A673 (cell line): ENCODE results near the gene DCC. TPM values are rescaled to one million over a fixed set of nuclear protein-coding genes. Genes with fewer than 3 reads are reported as not detected.

Experiments used
- BruUV-seq: library from RNA; stranded (reverse); fragments of 400-500 nt; replicated peaks from 2 replicates; lab custom pipeline; 2021; lab: Mats Ljungman, UMichigan
- CTCF ChIA-PET: fragments of 300-600 bp; sonication (Branson Sonifier 250); formaldehyde crosslinking; loops from one replicate; lab custom pipeline; 2022; ENCODE audit warnings: antibody characterized with exemption; lab: Charles Lee
- POLR2A ChIA-PET: fragments of 300-600 bp; sonication (Branson Sonifier 250); formaldehyde crosslinking; loops from one replicate; lab custom pipeline; 2022; ENCODE audit warnings: antibody characterized with exemption; ENCODE audit not compliant: low non-redundant PET; lab: Charles Lee
- DNase-seq: peaks from one replicate; pipeline ENCODE4 v3.0.0-alpha.2; 2015; ENCODE audit warnings: low spot score
- H3K27ac ChIP-seq: fragments of 200-600 bp; sonication (generic); 2 replicates; pipeline ENCODE4 v1.5.1; 2016; ENCODE audit warnings: mixed run types, low read depth, mild to moderate bottlenecking, mixed read lengths, antibody characterized with exemption, low read length; ENCODE audit not compliant: poor library complexity, severe bottlenecking
- H3K27me3 ChIP-seq: fragments of 200-600 bp; sonication (generic); replicated peaks from 2 replicates; pipeline ENCODE4 v1.6.1; 2017; ENCODE audit warnings: mixed run types, low read depth, mild to moderate bottlenecking, mixed read lengths, antibody characterized with exemption, low read length; ENCODE audit not compliant: insufficient read depth, poor library complexity
- H3K36me3 ChIP-seq: fragments of 200-600 bp; sonication (generic); 2 replicates; pipeline ENCODE4 v1.6.1; 2016; ENCODE audit warnings: mixed run types, mild to moderate bottlenecking, mixed read lengths, antibody characterized with exemption, low read length; ENCODE audit not compliant: insufficient read depth, poor library complexity, severe bottlenecking
- H3K4me1 ChIP-seq: fragments of 200-600 bp; sonication (generic); 2 replicates; pipeline ENCODE4 v1.6.1; 2017; ENCODE audit warnings: mixed run types, mild to moderate bottlenecking, mixed read lengths, antibody characterized with exemption, low read length; ENCODE audit not compliant: insufficient read depth, poor library complexity, severe bottlenecking
- H3K4me3 ChIP-seq: fragments of 200-600 bp; sonication (generic); 2 replicates; pipeline ENCODE4 v1.5.1; 2016; ENCODE audit warnings: low read depth, mixed run types, mild to moderate bottlenecking, mixed read lengths, low read length; ENCODE audit not compliant: poor library complexity, severe bottlenecking
- H3K9me3 ChIP-seq: fragments of 200-600 bp; sonication (generic); 2 replicates; pipeline ENCODE4 v1.6.1; 2016; ENCODE audit warnings: mixed run types, low read depth, mild to moderate bottlenecking, mixed read lengths, antibody characterized with exemption, low read length; ENCODE audit not compliant: poor library complexity, severe bottlenecking
- CTCF ChIP-seq: fragments of 300-800, 200-600 bp; sonication (generic); conservative IDR thresholded peaks from 2 replicates; pipeline ENCODE4 v1.5.1; 2017; ENCODE audit warnings: low read depth, mild to moderate bottlenecking, antibody characterized with exemption, low read length, moderate library complexity, mixed read lengths
- EZH2 ChIP-seq: fragments of 200-600 bp; sonication (generic); IDR thresholded peaks from 2 replicates; pipeline ENCODE4 v1.6.1; 2017; ENCODE audit warnings: borderline replicate concordance, low read depth, mild to moderate bottlenecking, mixed read lengths, antibody characterized with exemption, low read length; ENCODE audit not compliant: poor library complexity, severe bottlenecking
- intact Hi-C: fragments of 100-400 bp; cut with micrococcal nuclease; formaldehyde crosslinking; loops from one replicate; pipeline ENCODE4 v1.10.0; 2022; ENCODE audit not compliant: unreplicated experiment
- total RNA-seq: library from RNA; stranded (reverse); gene quantifications from 2 replicates; pipeline ENCODE4 v1.2.3, GENCODE V29; 2021

Gene DCC
- total RNA-seq, 1 experiment from 2014 or later, result 93.0 TPM

GRCh38 chr18:52678034-52678433 is 338.0 kb downstream of the DCC start:
- DNase-seq, result no peak
- no peak overlapping the region for H3K4me3 ChIP-seq
- intact Hi-C loops, result loop anchor here (5.0 to 10.0 kb wide), 4 partner anchors 181 to 1013 kb away; partner anchors contain the start of gene DCC
- H3K27ac ChIP-seq, result peak overlapping the region; percentile 67
- H3K9me3 ChIP-seq, result no peaks in the 10 kb centered on the region
- no peaks in the 10 kb centered on the region for H3K27me3 ChIP-seq
- ChIA-PET CTCF (no interaction called here), POLR2A (no interaction called here)
- peaks cover 72% of the 10 kb centered on the region for H3K4me1 ChIP-seq
- H3K36me3 ChIP-seq, result no peaks in the 10 kb centered on the region
- TF ChIP-seq EZH2 (no peak), CTCF (no peak)
- no TSS peak for BruUV-seq

GRCh38 chr18:52678551-52678950 is 338.6 kb downstream of the DCC start:
- H3K9me3 ChIP-seq, result no peaks in the 10 kb centered on the region
- BruUV-seq, result no TSS peak
- peak overlapping the region; percentile 67 for H3K27ac ChIP-seq
- H3K36me3 ChIP-seq, result no peaks in the 10 kb centered on the region
- no peak for DNase-seq
- CTCF ChIA-PET, result no interaction called here
- intact Hi-C loops, result loop anchor here (5.0 to 10.0 kb wide), 4 partner anchors 181 to 1014 kb away; partner anchors contain the start of gene DCC
- peaks cover 72% of the 10 kb centered on the region for H3K4me1 ChIP-seq
- H3K27me3 ChIP-seq, result no peaks in the 10 kb centered on the region
- no peak overlapping the region for H3K4me3 ChIP-seq
- POLR2A ChIA-PET, result interaction anchor here (0.6 kb wide), 1 partner anchor 286 kb away, joined by 5 read pairs; no protein-coding TSS in a partner anchor
- TF ChIP-seq CTCF (no peak), EZH2 (no peak)

- Histone ChIP-seq H3K9me3 (no peaks in the 10 kb centered on the region), H3K4me3 (no peak overlapping the region), H3K36me3 (no peaks in the 10 kb centered on the region), H3K27me3 (no peaks in the 10 kb centered on the region), H3K4me1 (peaks cover 77% of the 10 kb centered on the region), H3K27ac (peak overlapping the region; percentile 67)
- CTCF ChIA-PET, result no interaction called here
- POLR2A ChIA-PET, result interaction anchor here (0.6 kb wide), 1 partner anchor 287 kb away, joined by 5 read pairs; no protein-coding TSS in a partner anchor
- BruUV-seq, result no TSS peak
- no peak for TF ChIP-seq EZH2
- intact Hi-C loops, result loop anchor here (5.0 to 10.0 kb wide), 4 partner anchors 182 to 1015 kb away; partner anchors contain the start of gene DCC
- peak; percentile 73 for DNase-seq
Measured at GRCh38 chr18:52679354-52679753, 339.4 kb downstream of the DCC start.

- H3K4me1 ChIP-seq, result peaks cover 57% of the 10 kb centered on the region
- no peak for DNase-seq
- intact Hi-C loops, result no loop called here
- no peaks in the 10 kb centered on the region for H3K36me3 ChIP-seq
- no peaks in the 10 kb centered on the region for H3K9me3 ChIP-seq
- no peaks in the 10 kb centered on the region for H3K27me3 ChIP-seq
- no peak overlapping the region for H3K27ac ChIP-seq
- no peak overlapping the region for H3K4me3 ChIP-seq
- TF ChIP-seq CTCF (no peak), EZH2 (no peak)
- ChIA-PET POLR2A (no interaction called here), CTCF (no interaction called here)
- no TSS peak for BruUV-seq
Measured at GRCh38 chr18:52682260-52682659, 342.3 kb downstream of the DCC start.
